SK-N-SH (cell line): Measurements from ENCODE around the gene MRM3. TPM values are rescaled to one million over a fixed set of nuclear protein-coding genes. Genes with fewer than 3 reads are reported as not detected.

Source experiments
- CTCF ChIA-PET: fragments of 300-600, 350-600 bp; formaldehyde crosslinking; extraction: SDS; loops from one replicate; lab custom pipeline; 2021; lab: Yijun Ruan, JAX
- POLR2A ChIA-PET: fragments of 350-600 bp; sonication (Branson Sonifier 250); formaldehyde crosslinking; extraction: SDS; loops from one replicate; lab custom pipeline; 2020; ENCODE audit warnings: antibody characterized with exemption, inconsistent platforms; lab: Yijun Ruan, JAX
- DNase-seq: peaks from one replicate; pipeline ENCODE4 v3.0.0; 2012
- H2AFZ ChIP-seq: fragments of 200-600 bp; sonication (generic); 2 replicates; pipeline ENCODE4 v1.8.1; 2016; ENCODE audit warnings: antibody characterized with exemption, mild to moderate bottlenecking, low read depth
- H3F3A ChIP-seq: fragments of 200-600 bp; sonication (generic); replicated peaks from 2 replicates; pipeline ENCODE3; 2016; ENCODE audit warnings: antibody characterized with exemption, mild to moderate bottlenecking; ENCODE audit not compliant: insufficient read depth
- H3K27ac ChIP-seq, 2 experiments: fragments of 200-500 bp in 1 of 2; fragments of 200-600 bp in 1 of 2; sonication (Bioruptor generic) in 1 of 2; sonication (generic), shearing (Covaris generic) in 1 of 2; 2 replicates each; pipeline versions ENCODE4 v1.5.1 to v1.6.1; 2014 to 2016; ENCODE audit warnings: low read depth in 2 of 2, inconsistent platforms in 1 of 2, low read length in 1 of 2, mild to moderate bottlenecking in 1 of 2, mixed read lengths in 1 of 2
- H3K27me3 ChIP-seq: fragments of 200-600 bp; sonication (generic), shearing (Covaris generic); 2 replicates; pipeline ENCODE4 v1.6.1; 2016; ENCODE audit warnings: mixed run types; ENCODE audit not compliant: insufficient read depth
- H3K36me3 ChIP-seq, 2 experiments: fragments of 200-500 bp in 1 of 2; fragments of 200-600 bp in 1 of 2; sonication (Bioruptor generic) in 1 of 2; sonication (generic) in 1 of 2; replicated peaks in 1 of 2; 2 replicates each; pipeline versions ENCODE3 to v1.5.1; 2014 to 2016; ENCODE audit warnings: low read length in 1 of 2, mild to moderate bottlenecking in 1 of 2; ENCODE audit not compliant: insufficient read depth in 2 of 2, control insufficient read depth in 1 of 2
- H3K4me1 ChIP-seq, 2 experiments: fragments of 200-500 bp in 1 of 2; fragments of 200-600 bp in 1 of 2; sonication (Bioruptor generic) in 1 of 2; sonication (generic), shearing (Covaris generic) in 1 of 2; 2 replicates each; pipeline versions ENCODE4 v1.5.1 to v1.6.1; 2014 to 2016; ENCODE audit warnings: low read depth in 1 of 2, low read length in 1 of 2, mixed run types in 1 of 2; ENCODE audit not compliant: insufficient read depth in 2 of 2, control insufficient read depth in 1 of 2
- H3K4me2 ChIP-seq: fragments of 200-600 bp; sonication (generic), shearing (Covaris generic); 2 replicates; pipeline ENCODE4 v1.6.1; 2017; ENCODE audit warnings: mixed run types
- H3K4me3 ChIP-seq, 2 experiments: fragments of 200-500 bp in 1 of 2; fragments of 200-600 bp in 1 of 2; sonication (Bioruptor generic) in 1 of 2; sonication (generic), shearing (Covaris generic) in 1 of 2; 2 replicates each; pipeline versions ENCODE4 v1.5.1 to v1.8.1; 2014 to 2016; ENCODE audit warnings: low read depth in 2 of 2, inconsistent platforms in 1 of 2, low read length in 1 of 2, mild to moderate bottlenecking in 1 of 2, mixed read lengths in 1 of 2, moderate library complexity in 1 of 2
- H3K79me2 ChIP-seq: fragments of 200-600 bp; sonication (generic); 2 replicates; pipeline ENCODE4 v1.8.1; 2017; ENCODE audit warnings: mild to moderate bottlenecking; ENCODE audit not compliant: insufficient read depth
- H3K9ac ChIP-seq: fragments of 200-600 bp; sonication (generic); 2 replicates; pipeline ENCODE4 v1.6.1; 2017; ENCODE audit warnings: mixed run types
- H3K9me2 ChIP-seq: fragments of 200-600 bp; sonication (generic); 2 replicates; pipeline ENCODE4 v1.6.1; 2017; ENCODE audit warnings: mixed run types
- H3K9me3 ChIP-seq: fragments of 200-600 bp; sonication (generic); 2 replicates; pipeline ENCODE4 v1.6.1; 2017; ENCODE audit warnings: mixed run types, mild to moderate bottlenecking, moderate library complexity
- H4K20me1 ChIP-seq: fragments of 200-600 bp; sonication (generic); 2 replicates; pipeline ENCODE4 v1.6.1; 2017; ENCODE audit warnings: mild to moderate bottlenecking, mixed run types; ENCODE audit not compliant: insufficient read depth
- EZH2phosphoT487 ChIP-seq: fragments of 200-600 bp; sonication (generic); IDR thresholded peaks from 2 replicates; pipeline ENCODE4 v1.6.1; 2017; ENCODE audit warnings: low read depth, mixed run types, mild to moderate bottlenecking, antibody characterized with exemption, moderate library complexity, borderline replicate concordance
- FOXM1 ChIP-seq: IDR thresholded peaks from 2 replicates; pipeline ENCODE4 v1.4.0; 2012; ENCODE audit warnings: low read depth, mild to moderate bottlenecking
- JUND ChIP-seq: IDR thresholded peaks from 2 replicates; pipeline ENCODE4 v1.4.0; 2012
- MAX ChIP-seq: IDR thresholded peaks from 2 replicates; pipeline ENCODE4 v1.4.0; 2012; ENCODE audit warnings: low read depth
- PBX3 ChIP-seq: IDR thresholded peaks from 2 replicates; pipeline ENCODE4; 2012
- POLR2AphosphoS5 ChIP-seq: IDR thresholded peaks from 2 replicates; pipeline ENCODE4 v1.6.1; 2012; ENCODE audit warnings: low read depth, low read length
- RAD21 ChIP-seq: IDR thresholded peaks from 2 replicates; pipeline ENCODE4 v1.6.1; 2012; ENCODE audit warnings: mild to moderate bottlenecking, low read length
- RCOR1 ChIP-seq: fragments of 150-350 bp; IDR thresholded peaks from 2 replicates; pipeline ENCODE4 v1.6.1; 2017; ENCODE audit warnings: antibody characterized with exemption, low read length
- SMC3 ChIP-seq: IDR thresholded peaks from 2 replicates; pipeline ENCODE4 v1.6.1; 2012; ENCODE audit warnings: low read depth, low read length, improper control_type of control experiment
- TAF1 ChIP-seq: IDR thresholded peaks from 2 replicates; pipeline ENCODE4 v1.6.1; 2012; ENCODE audit warnings: low read depth, mild to moderate bottlenecking, low read length, moderate library complexity, borderline replicate concordance
- TCF12 ChIP-seq: IDR thresholded peaks from 2 replicates; pipeline ENCODE4 v1.4.0; 2012
- WGBS: methylation state at CpG from one replicate; pipeline ENCODE4 v1.1.6; 2017; ENCODE audit warnings: low lambda C conversion rate; 5-methylcytosine and 5-hydroxymethylcytosine counted together
- polyA plus RNA-seq, 3 experiments: library from polyadenylated mRNA; depleted of rRNA; stranded (reverse); fragments of >200 nt; gene quantifications; 2 replicates each; pipeline ENCODE4 v1.2.3, GENCODE V29; 2012

MRM3 gene
- polyA plus RNA-seq, 1 of the 3 experiments (the other 2 are of a cell fraction) = 16.4 TPM

GRCh38 chr17:795276-795675 lies 13.1 kb downstream of the MRM3 start:
- Histone ChIP-seq H4K20me1 (no peaks in the 10 kb centered on the region), H3K4me3 (no peak overlapping the region), H3K4me1 (peaks cover 0 to 13% of the 10 kb centered on the region in 2 experiments; a peak in 1 of 4 replicates), H3K4me2 (no peak overlapping the region), H2AFZ (no peak overlapping the region), H3K36me3 (peaks cover 0 to 19% of the 10 kb centered on the region in 2 experiments), H3K9me2 (no peaks in the 10 kb centered on the region), H3F3A (no peaks in the 10 kb centered on the region), H3K9ac (no peak overlapping the region), H3K27me3 (no peaks in the 10 kb centered on the region), H3K9me3 (no peaks in the 10 kb centered on the region), H3K79me2 (no peaks in the 10 kb centered on the region), H3K27ac (peak overlapping the region in 1 of 2 experiments; percentile 7; a peak in 1 of 4 replicates)
- no peak for DNase-seq
- TF ChIP-seq RAD21 (no peak), RCOR1 (no peak), EZH2phosphoT487 (no peak), POLR2AphosphoS5 (no peak), TAF1 (no peak), JUND (no peak), SMC3 (no peak)
- CTCF ChIA-PET = interaction anchor here (0.7 to 9.2 kb wide), 20 partner anchors 9 to 261 kb away, joined by 3 to 155 read pairs (median 4); partner anchors contain the start of genes GLOD4, MRM3, NXN and TIMM22
- POLR2A ChIA-PET = interaction anchor here (0.5 to 1.5 kb wide), 4 partner anchors 184 to 484 kb away, joined by 3 to 4 read pairs (median 3); partner anchors contain the start of gene NXN
- WGBS = 79% methylated on average over 14 of the region's 14 CpGs

DNA sequence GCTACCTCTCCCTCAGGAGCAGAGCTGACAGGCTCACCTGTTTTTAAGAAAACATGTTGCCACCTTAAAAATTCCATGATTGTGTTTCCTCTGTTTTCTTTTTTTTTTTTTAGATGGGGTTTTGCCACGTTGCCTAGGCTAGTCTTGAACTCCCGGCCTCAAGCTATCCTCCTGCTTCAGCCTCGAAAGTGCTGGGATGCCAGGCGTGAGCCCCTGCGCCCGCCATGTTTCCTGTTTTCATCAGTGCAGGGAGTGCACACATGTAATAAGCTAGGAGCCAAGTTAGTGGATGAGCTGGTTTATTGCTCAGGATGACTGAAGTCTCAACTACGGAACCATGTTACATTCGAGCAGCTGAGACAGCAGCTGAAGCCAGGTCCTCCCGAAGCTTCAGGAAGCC lies 13.6 kb downstream of the MRM3 start:
- H4K20me1 ChIP-seq = no peaks in the 10 kb centered on the region
- no peak overlapping the region for H3K9ac ChIP-seq
- TF ChIP-seq TCF12 (no peak), FOXM1 (no peak), MAX (no peak), RAD21 (no peak), POLR2AphosphoS5 (no peak), PBX3 (no peak), JUND (no peak)
- no peaks in the 10 kb centered on the region for H3K79me2 ChIP-seq
- no peak overlapping the region for H3K4me3 ChIP-seq
- no peaks in the 10 kb centered on the region for H3K9me3 ChIP-seq
- no peaks in the 10 kb centered on the region for H3F3A ChIP-seq
- POLR2A ChIA-PET = interaction anchor here (0.6 to 1.5 kb wide), 3 partner anchors 9 to 484 kb away, joined by 3 read pairs; no protein-coding TSS in a partner anchor
- H3K4me1 ChIP-seq = peaks cover 0 to 13% of the 10 kb centered on the region in 2 experiments; a peak in 1 of 4 replicates
- H2AFZ ChIP-seq = no peak overlapping the region
- H3K9me2 ChIP-seq = no peaks in the 10 kb centered on the region
- DNase-seq = no peak
- H3K4me2 ChIP-seq = no peak overlapping the region
- H3K27ac ChIP-seq = no peak overlapping the region
- CTCF ChIA-PET = interaction anchor here (0.8 to 9.2 kb wide), 12 partner anchors 8 to 261 kb away, joined by 3 to 155 read pairs (median 7); partner anchors contain the start of genes NXN and TIMM22
- H3K27me3 ChIP-seq = no peaks in the 10 kb centered on the region
- WGBS = 82% methylated on average over 8 of the region's 9 CpGs
- H3K36me3 ChIP-seq = peaks cover 0 to 19% of the 10 kb centered on the region in 2 experiments
